Measurements from ENCODE around the gene SLX1A. TPM values are rescaled to one million over a fixed set of nuclear protein-coding genes. Genes with fewer than 3 reads are reported as not detected.

SLX1A gene
- polyA plus RNA-seq, 1 experiment, result 3.8 TPM

GRCh38 chr16:30149250-30149930 lies 44.3 kb upstream of the SLX1A start:
- Histone ChIP-seq H3K27me3 (ENCODE audit: control insufficient read depth, insufficient read depth, low read length) (no peaks in the 10 kb centered on the region), H3K27ac (ENCODE audit: low read depth, low read length) (no peak overlapping the region), H3K4me3 (ENCODE audit: low read depth, low read length) (no peak overlapping the region), H3K9me3 (ENCODE audit: control insufficient read depth, insufficient read depth, low read length) (peaks cover 8% of the 10 kb centered on the region; the same call in 1 of the 2 replicates)
- no peak for DNase-seq (ENCODE audit: low read depth, low spot score)
- TF ChIP-seq, protein P1, sequence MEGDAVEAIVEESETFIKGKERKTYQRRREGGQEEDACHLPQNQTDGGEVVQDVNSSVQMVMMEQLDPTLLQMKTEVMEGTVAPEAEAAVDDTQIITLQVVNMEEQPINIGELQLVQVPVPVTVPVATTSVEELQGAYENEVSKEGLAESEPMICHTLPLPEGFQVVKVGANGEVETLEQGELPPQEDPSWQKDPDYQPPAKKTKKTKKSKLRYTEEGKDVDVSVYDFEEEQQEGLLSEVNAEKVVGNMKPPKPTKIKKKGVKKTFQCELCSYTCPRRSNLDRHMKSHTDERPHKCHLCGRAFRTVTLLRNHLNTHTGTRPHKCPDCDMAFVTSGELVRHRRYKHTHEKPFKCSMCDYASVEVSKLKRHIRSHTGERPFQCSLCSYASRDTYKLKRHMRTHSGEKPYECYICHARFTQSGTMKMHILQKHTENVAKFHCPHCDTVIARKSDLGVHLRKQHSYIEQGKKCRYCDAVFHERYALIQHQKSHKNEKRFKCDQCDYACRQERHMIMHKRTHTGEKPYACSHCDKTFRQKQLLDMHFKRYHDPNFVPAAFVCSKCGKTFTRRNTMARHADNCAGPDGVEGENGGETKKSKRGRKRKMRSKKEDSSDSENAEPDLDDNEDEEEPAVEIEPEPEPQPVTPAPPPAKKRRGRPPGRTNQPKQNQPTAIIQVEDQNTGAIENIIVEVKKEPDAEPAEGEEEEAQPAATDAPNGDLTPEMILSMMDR (IDR thresholded peaks at IDR 0.05; ENCODE audit: low read depth, low read length), result no peak
- ChIA-PET CTCF (no interaction called here), POLR2A (no interaction called here)

- Histone ChIP-seq H3K27ac (ENCODE audit: low read depth, low read length) (no peak overlapping the region), H3K4me3 (ENCODE audit: low read depth, low read length) (no peak overlapping the region), H3K9me3 (ENCODE audit: control insufficient read depth, insufficient read depth, low read length) (peaks cover 8% of the 10 kb centered on the region; the same call in 1 of the 2 replicates), H3K27me3 (ENCODE audit: control insufficient read depth, insufficient read depth, low read length) (no peaks in the 10 kb centered on the region)
- ChIA-PET CTCF (no interaction called here), POLR2A (no interaction called here)
- TF ChIP-seq, protein P1 (IDR thresholded peaks at IDR 0.05; ENCODE audit: low read depth, low read length), result no peak
- no peak for DNase-seq (ENCODE audit: low read depth, low spot score)
These were observed 42.6 kb upstream of the SLX1A start for GRCh38 chr16:30151091-30151490.

- Histone ChIP-seq H3K27ac (ENCODE audit: low read depth, low read length) (no peak overlapping the region), H3K27me3 (ENCODE audit: control insufficient read depth, insufficient read depth, low read length) (no peaks in the 10 kb centered on the region), H3K4me3 (ENCODE audit: low read depth, low read length) (no peak overlapping the region), H3K9me3 (ENCODE audit: control insufficient read depth, insufficient read depth, low read length) (peaks cover 8% of the 10 kb centered on the region; the same call in 1 of the 2 replicates)
- ChIA-PET CTCF (no interaction called here), POLR2A (interaction anchor here (0.5 kb wide), 1 partner anchor 11 kb away, joined by 3 read pairs; no protein-coding TSS in a partner anchor)
- DNase-seq (ENCODE audit: low read depth, low spot score), result no peak
- TF ChIP-seq, protein P1 (IDR thresholded peaks at IDR 0.05; ENCODE audit: low read depth, low read length), result no peak
These were observed 41.2 kb upstream of the SLX1A start for GRCh38 chr16:30152517-30152916.

DNA sequence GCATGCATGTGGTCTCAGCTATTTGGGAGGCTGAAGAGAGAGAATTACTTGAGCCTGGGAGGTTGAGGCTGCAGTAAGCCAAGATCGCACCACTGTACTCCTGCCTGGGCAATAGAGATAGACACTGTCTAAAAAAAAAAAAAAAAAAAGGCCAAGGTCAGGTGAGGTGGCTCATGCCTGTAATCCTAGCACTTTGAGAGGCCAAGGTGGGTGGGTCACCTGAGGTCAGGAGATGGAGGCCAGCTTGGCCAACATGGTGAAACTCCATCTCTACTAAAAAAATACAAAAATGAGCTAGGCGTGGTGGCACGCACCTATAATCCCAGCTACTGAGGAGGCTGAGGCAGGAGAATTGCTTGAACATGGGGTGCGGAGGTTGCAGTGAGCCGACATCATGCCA lies 38.5 kb upstream of the SLX1A start:
- CTCF ChIA-PET, result no interaction called here

GRCh38 chr16:30157214-30157613 lies 36.5 kb upstream of the SLX1A start:
- Histone ChIP-seq H3K9me3 (ENCODE audit: control insufficient read depth, insufficient read depth, low read length) (no peaks in the 10 kb centered on the region; the same call in 1 of the 2 replicates), H3K4me3 (ENCODE audit: low read depth, low read length) (no peak overlapping the region), H3K27me3 (ENCODE audit: control insufficient read depth, insufficient read depth, low read length) (no peaks in the 10 kb centered on the region), H3K27ac (ENCODE audit: low read depth, low read length) (no peak overlapping the region)
- POLR2A ChIA-PET, result no interaction called here
- no peak for DNase-seq (ENCODE audit: low read depth, low spot score)
- CTCF ChIA-PET, result interaction anchor here (0.6 kb wide), 1 partner anchor 447 kb away, joined by 3 read pairs; no protein-coding TSS in a partner anchor
- TF ChIP-seq, protein P1 (IDR thresholded peaks at IDR 0.05; ENCODE audit: low read depth, low read length), result no peak

More for the DNA sequence above, 38.5 kb upstream of the SLX1A start:
- Histone ChIP-seq H3K27me3 (ENCODE audit: control insufficient read depth, insufficient read depth, low read length) (no peaks in the 10 kb centered on the region), H3K27ac (ENCODE audit: low read depth, low read length) (no peak overlapping the region), H3K4me3 (ENCODE audit: low read depth, low read length) (no peak overlapping the region), H3K9me3 (ENCODE audit: control insufficient read depth, insufficient read depth, low read length) (no peaks in the 10 kb centered on the region; the same call in 1 of the 2 replicates)
- no peak for DNase-seq (ENCODE audit: low read depth, low spot score)
- TF ChIP-seq, protein P1 (IDR thresholded peaks at IDR 0.05; ENCODE audit: low read depth, low read length), result no peak
- POLR2A ChIA-PET, result no interaction called here
